Activated CD8-positive, alpha-beta T cell treated with anti-CD3 and anti-CD28 coated beads, Interleukin-2, amount 10 ng/mL, durations not matched to agents 7 days and 5 days (primary cell): ENCODE data around the gene ZNF576. TPM values are rescaled to one million over a fixed set of nuclear protein-coding genes. Genes with fewer than 3 reads are reported as not detected.
A peak's percentile ranks its signal among the peaks of the same experiment; 100 is the strongest.

Experiments
- ATAC-seq: fragments of 150-1000 bp; cut with Tn5 transposase; one replicate; pipeline ENCODE4 v1.10.0; 2021; ENCODE audit warnings: moderate library complexity
- CTCF ChIA-PET: fragments of 350-600 bp; sonication (Branson Sonifier 250); formaldehyde crosslinking; loops from one replicate; lab custom pipeline; 2021; ENCODE audit warnings: antibody characterized with exemption; lab: Charles Lee
- POLR2A ChIA-PET: fragments of 350-600 bp; sonication (Branson Sonifier 250); formaldehyde crosslinking; loops from one replicate; lab custom pipeline; 2021; ENCODE audit warnings: antibody characterized with exemption; lab: Charles Lee
- DNase-seq: peaks from one replicate; pipeline ENCODE4 v3.0.0-alpha.2; 2020
- H3K27ac Mint-ChIP-seq: one replicate; pipeline ENCODE4 v1.8.0; 2021; ENCODE audit warnings: mild to moderate bottlenecking, mixed read lengths
- H3K27me3 Mint-ChIP-seq: one replicate; pipeline ENCODE4 v1.8.0; 2021; ENCODE audit warnings: low read depth, mixed read lengths
- H3K36me3 Mint-ChIP-seq: one replicate; pipeline ENCODE4 v1.8.0; 2021; ENCODE audit warnings: low read depth, mixed read lengths
- H3K4me1 Mint-ChIP-seq: one replicate; pipeline ENCODE4 v1.8.0; 2021; ENCODE audit warnings: low read depth, mixed read lengths
- H3K4me3 Mint-ChIP-seq: one replicate; pipeline ENCODE4 v1.8.0; 2021; ENCODE audit warnings: mild to moderate bottlenecking, mixed read lengths
- H3K9me3 Mint-ChIP-seq: one replicate; pipeline ENCODE4 v1.8.0; 2022; ENCODE audit warnings: mixed read lengths; ENCODE audit not compliant: insufficient read depth
- total RNA-seq, 2 experiments: library from RNA; stranded (reverse); gene quantifications; one replicate each; pipeline ENCODE4 v1.2.3, GENCODE V29; 2021

Gene ZNF576
- total RNA-seq, 2 experiments from 2014 or later, result 14.1 to 17.3 TPM

- H3K36me3 Mint-ChIP-seq, result peaks cover 30% of the 10 kb centered on the region
- POLR2A ChIA-PET, result interaction anchor here (0.7 kb wide), 1 partner anchor 27 kb away, joined by 3 read pairs; no protein-coding TSS in a partner anchor
- no peak overlapping the region for H3K4me3 Mint-ChIP-seq
- no peak overlapping the region for H3K27ac Mint-ChIP-seq
- no peak for DNase-seq
- ATAC-seq, result no peak
- CTCF ChIA-PET, result interaction anchor here (1.1 to 6.7 kb wide), 2 partner anchors 34 to 145 kb away, joined by 3 to 239 read pairs; no protein-coding TSS in a partner anchor
- H3K4me1 Mint-ChIP-seq, result peaks cover 29% of the 10 kb centered on the region
- no peaks in the 10 kb centered on the region for H3K9me3 Mint-ChIP-seq
- no peaks in the 10 kb centered on the region for H3K27me3 Mint-ChIP-seq
Observed at GRCh38 chr19:43591904-43592772, 4.3 kb upstream of the ZNF576 start.

DNA sequence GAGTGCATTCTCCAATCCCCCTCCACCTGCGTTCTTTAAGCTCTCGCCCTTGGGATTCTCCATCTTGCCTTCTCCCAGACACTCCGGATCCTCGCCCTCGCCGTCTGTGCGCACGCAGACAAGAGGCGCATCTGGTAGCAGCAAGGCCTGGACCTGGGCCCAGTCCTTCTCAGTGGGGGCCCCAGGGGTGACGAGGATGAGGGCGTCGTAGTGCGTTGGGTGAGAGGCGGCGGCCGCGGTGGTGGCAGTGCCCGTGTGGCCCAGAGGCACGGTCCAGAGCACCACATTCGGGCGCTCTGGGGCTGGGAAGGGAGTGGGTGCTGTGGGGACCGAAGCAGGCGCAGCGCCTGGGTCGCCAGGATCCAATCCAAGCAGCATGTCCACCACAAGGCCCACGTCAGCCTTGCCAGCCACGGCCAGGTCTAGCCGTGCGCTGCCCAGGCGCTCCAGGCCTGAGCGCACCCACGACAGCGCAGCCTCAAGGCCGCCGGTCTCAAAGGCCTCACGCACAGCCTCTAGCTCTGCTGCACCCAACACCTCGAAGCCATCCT is 3.5 kb upstream of the ZNF576 start:
- Mint-ChIP-seq H3K4me3 (no peak overlapping the region), H3K36me3 (peaks cover 30% of the 10 kb centered on the region)
- POLR2A ChIA-PET, result no interaction called here

DNA sequence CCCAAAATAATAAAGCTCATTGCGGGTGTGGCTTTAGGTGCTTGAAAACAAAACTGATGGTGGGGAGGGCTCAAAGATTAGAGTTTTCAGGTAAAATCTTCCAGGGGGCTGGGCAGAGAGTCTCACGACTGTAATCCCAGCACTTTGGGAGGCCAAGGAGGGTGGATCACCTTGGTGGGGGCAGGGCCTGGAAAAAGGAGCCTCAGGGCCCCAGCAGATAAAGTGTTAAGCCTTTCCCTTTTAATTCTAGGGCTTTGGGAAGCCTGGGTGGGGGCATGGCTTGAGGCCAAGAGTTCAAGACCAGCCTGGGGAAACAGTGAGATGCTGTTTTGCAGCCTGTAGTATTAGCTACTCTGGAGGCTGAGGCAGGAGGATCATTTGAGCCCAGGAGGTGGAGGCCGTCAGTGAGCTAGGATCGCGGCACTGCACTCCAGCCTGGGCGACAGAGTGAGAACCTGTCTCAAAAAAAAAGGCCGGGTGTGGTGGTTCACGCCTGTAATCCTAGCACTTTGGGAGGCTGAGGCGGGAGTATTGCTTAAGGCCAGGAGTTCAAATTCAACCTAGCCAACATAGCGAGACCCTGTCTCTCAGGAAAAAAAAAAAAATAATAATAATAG is 2.2 kb upstream of the ZNF576 start:
- ChIA-PET CTCF (interaction anchor here (0.7 to 6.7 kb wide), 31 partner anchors 11 to 216 kb away, joined by 3 to 239 read pairs (median 7); partner anchors contain the start of genes ETHE1, PHLDB3, PINLYP and XRCC1), POLR2A (interaction anchor here (0.6 to 3.9 kb wide), 14 partner anchors 10 to 163 kb away, joined by 3 to 44 read pairs (median 6); partner anchors contain the start of genes PINLYP, XRCC1 and ZNF575)
- Mint-ChIP-seq H3K4me1 (peaks cover 48% of the 10 kb centered on the region), H3K9me3 (no peaks in the 10 kb centered on the region), H3K36me3 (peaks cover 33% of the 10 kb centered on the region), H3K27me3 (no peaks in the 10 kb centered on the region), H3K4me3 (peak overlapping the region; percentile 98), H3K27ac (peak overlapping the region; percentile 62)
- DNase-seq (no peak), ATAC-seq (no peak)

More for the DNA sequence above, 3.5 kb upstream of the ZNF576 start:
- Mint-ChIP-seq H3K27me3 (no peaks in the 10 kb centered on the region), H3K9me3 (no peaks in the 10 kb centered on the region), H3K27ac (no peak overlapping the region), H3K4me1 (peaks cover 37% of the 10 kb centered on the region)
- CTCF ChIA-PET, result interaction anchor here (0.9 to 6.7 kb wide), 7 partner anchors 17 to 146 kb away, joined by 3 to 239 read pairs (median 50); partner anchors contain the start of genes PINLYP, XRCC1 and ZNF575
- no peak for ATAC-seq
- DNase-seq, result no peak

DNA sequence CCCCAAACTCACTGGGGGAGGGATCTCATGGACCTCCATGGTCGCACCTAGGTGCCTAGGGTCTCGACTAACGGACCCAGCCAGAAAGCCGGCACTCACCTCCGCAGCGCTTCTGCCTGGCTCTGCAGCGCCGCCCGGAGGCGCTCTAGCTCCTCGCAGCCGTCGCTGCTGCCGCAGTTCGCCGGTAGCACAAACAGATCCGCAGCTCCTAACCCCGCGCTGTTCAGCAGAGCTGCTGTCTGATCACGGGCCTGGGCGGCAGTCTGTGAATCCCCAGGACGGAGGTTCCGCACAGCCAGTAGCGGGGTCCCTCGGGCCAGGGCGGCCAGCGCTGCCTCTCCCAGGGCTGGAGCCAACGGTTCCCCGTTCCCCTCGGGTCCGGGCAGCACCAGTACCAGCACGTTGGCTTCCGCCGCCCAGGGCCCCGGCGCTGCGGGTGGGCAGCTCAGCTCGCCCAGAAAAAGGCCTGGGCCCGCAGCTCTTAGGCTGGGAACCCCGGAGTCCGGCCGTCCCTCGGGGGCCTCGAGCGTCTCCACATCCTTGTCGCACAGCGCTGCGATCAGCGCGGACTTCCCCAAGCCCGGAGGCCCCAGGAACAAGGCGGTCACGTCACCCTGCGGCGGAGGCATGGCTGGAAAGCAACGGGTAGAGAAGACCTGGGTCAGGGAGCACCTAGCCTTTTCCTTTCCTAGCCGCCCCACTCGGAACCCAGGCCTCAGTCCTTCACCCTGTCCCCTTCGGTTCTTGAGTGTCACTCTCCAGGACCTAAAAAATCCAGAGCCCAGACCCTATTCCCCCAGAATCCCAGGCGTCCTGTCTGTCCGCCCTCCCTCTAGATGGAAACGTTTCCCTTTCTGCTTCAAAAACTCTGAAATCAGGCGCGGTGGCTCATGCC is 1.4 kb upstream of the ZNF576 start:
- CTCF ChIA-PET, result interaction anchor here (0.5 to 6.7 kb wide), 30 partner anchors 12 to 215 kb away, joined by 3 to 239 read pairs (median 8); partner anchors contain the start of genes ETHE1, PHLDB3, PINLYP and XRCC1
- Mint-ChIP-seq H3K9me3 (no peaks in the 10 kb centered on the region), H3K36me3 (peaks cover 33% of the 10 kb centered on the region), H3K27me3 (no peaks in the 10 kb centered on the region), H3K27ac (peak overlapping the region; percentile 99), H3K4me3 (peak overlapping the region; percentile 98), H3K4me1 (peaks cover 43% of the 10 kb centered on the region)
- ATAC-seq (peak; percentile 57), DNase-seq (peak; percentile 83)
- POLR2A ChIA-PET, result interaction anchor here (0.6 to 3.9 kb wide), 17 partner anchors 11 to 1497 kb away, joined by 3 to 44 read pairs (median 5); partner anchors contain the start of genes PINLYP, XRCC1 and ZNF575

- no peaks in the 10 kb centered on the region for H3K9me3 Mint-ChIP-seq
- DNase-seq, result peak; percentile 48
Observed at GRCh38 chr19:43595605-43595998, 793 bp upstream of the ZNF576 start.

DNA sequence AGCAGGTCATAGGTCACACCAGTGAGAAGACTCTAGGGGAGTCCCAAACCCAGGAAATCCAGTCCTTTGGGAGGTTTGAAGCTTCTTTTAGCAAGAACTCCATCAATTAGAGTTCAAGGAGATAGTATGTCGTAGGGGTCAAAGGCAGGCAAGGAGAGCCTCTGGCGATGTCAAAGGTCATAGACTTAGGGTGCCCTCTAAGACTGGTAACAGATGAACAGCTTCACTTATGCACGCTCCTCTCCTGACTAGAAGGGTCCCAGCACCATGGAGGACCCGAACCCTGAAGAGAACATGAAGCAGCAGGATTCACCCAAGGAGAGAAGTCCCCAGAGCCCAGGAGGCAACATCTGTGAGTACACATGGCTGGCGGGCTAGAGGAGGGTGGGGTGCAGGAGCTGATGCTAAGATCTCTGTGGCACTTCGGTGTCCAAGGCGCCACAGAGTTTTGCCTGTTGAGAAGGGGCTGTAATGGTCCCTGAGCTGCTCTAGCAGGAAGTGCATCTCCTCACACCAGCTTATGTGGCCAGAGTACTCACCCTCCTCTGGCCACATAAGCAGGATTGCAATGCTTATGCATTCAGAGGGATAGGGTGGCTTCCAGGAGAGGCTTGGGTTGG is 557 bp downstream of the ZNF576 start:
- ATAC-seq (no peak), DNase-seq (peak; percentile 27)
- H3K4me3 Mint-ChIP-seq, result peak overlapping the region; percentile 98
- no peaks in the 10 kb centered on the region for H3K9me3 Mint-ChIP-seq
- CTCF ChIA-PET, result interaction anchor here (0.8 to 6.7 kb wide), 13 partner anchors 9 to 157 kb away, joined by 3 to 239 read pairs (median 11); partner anchors contain the start of genes PINLYP, SMG9, XRCC1 and ZNF575
- peaks cover 32% of the 10 kb centered on the region for H3K36me3 Mint-ChIP-seq
- H3K4me1 Mint-ChIP-seq, result peaks cover 37% of the 10 kb centered on the region
- POLR2A ChIA-PET, result interaction anchor here (0.7 to 3.9 kb wide), 6 partner anchors 10 to 72 kb away, joined by 3 to 44 read pairs (median 6); partner anchors contain the start of genes PINLYP, XRCC1 and ZNF575
- H3K27ac Mint-ChIP-seq, result peak overlapping the region; percentile 99
- H3K27me3 Mint-ChIP-seq, result no peaks in the 10 kb centered on the region

More at GRCh38 chr19:43595605-43595998, 793 bp upstream of the ZNF576 start:
- ChIA-PET CTCF (interaction anchor here (0.5 to 6.7 kb wide), 18 partner anchors 11 to 163 kb away, joined by 3 to 239 read pairs (median 7); partner anchors contain the start of genes PINLYP, SMG9, XRCC1 and ZNF575), POLR2A (interaction anchor here (0.6 to 3.9 kb wide), 10 partner anchors 12 to 1497 kb away, joined by 3 to 44 read pairs (median 5); partner anchors contain the start of genes PINLYP, XRCC1 and ZNF575)
- Mint-ChIP-seq H3K4me1 (peaks cover 38% of the 10 kb centered on the region), H3K27ac (peak overlapping the region; percentile 99), H3K27me3 (no peaks in the 10 kb centered on the region), H3K36me3 (peaks cover 33% of the 10 kb centered on the region), H3K4me3 (peak overlapping the region; percentile 98)
- ATAC-seq, result peak; percentile 29

DNA sequence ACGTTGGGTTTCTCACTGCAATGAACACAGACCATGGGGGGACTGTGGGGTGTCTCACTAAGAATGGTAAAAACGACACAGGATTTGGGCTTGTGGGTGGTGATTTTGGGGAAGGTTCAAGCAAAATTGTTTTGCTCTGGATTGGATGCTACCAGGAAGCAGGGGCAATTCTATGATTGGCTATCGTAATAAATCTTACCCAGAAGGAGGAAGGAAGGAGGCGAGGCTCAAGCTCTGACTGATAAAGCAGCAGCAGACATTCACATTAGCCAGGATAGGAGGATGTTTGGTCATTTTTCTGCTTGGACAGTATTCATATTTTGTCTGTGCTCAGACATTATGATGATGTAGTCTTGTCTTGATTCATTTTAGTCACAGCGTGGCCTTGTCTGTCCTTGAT is 1.5 kb downstream of the ZNF576 start:
- Mint-ChIP-seq H3K27ac (peak overlapping the region; percentile 99), H3K4me3 (peak overlapping the region; percentile 98), H3K36me3 (peaks cover 28% of the 10 kb centered on the region), H3K4me1 (peaks cover 37% of the 10 kb centered on the region), H3K9me3 (no peaks in the 10 kb centered on the region), H3K27me3 (no peaks in the 10 kb centered on the region)
- ChIA-PET CTCF (interaction anchor here (0.8 to 6.7 kb wide), 8 partner anchors 8 to 151 kb away, joined by 4 to 239 read pairs (median 8); partner anchors contain the start of genes PINLYP and XRCC1), POLR2A (interaction anchor here (1.5 to 3.9 kb wide), 2 partner anchors 9 to 22 kb away, joined by 6 to 44 read pairs; partner anchors contain the start of genes PINLYP and XRCC1)
- no peak for ATAC-seq
- no peak for DNase-seq

DNA sequence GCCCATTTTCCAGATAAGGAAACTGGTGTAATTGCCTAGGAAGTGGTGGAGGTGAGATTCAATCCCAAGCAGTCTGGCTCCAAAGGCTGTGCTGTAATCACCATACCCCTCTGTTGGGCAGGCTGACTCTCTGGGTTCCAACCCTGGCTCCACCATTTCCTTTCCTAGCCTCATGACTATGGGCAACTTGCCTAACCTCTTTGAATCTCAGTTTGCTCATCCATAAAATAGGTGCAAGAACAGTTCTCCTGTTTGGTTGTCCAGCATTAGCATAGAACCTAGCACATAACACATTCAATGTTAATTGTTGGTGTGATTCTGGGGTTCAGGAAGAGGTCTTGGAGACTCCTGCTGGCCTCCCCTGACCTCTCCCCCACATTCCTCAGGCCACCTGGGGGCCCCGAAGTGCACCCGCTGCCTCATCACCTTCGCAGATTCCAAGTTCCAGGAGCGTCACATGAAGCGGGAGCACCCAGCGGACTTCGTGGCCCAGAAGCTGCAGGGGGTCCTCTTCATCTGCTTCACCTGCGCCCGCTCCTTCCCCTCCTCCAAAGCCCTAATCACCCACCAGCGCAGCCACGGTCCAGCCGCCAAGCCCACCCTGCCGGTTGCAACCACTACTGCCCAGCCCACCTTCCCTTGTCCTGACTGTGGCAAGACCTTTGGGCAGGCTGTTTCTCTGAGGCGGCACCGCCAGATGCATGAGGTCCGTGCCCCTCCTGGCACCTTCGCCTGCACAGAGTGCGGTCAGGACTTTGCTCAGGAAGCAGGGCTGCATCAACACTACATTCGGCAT is 2.2 kb downstream of the ZNF576 start:
- POLR2A ChIA-PET, result no interaction called here
- CTCF ChIA-PET, result interaction anchor here (5.6 to 6.7 kb wide), 3 partner anchors 15 to 41 kb away, joined by 67 to 239 read pairs (median 88); partner anchors contain the start of genes PINLYP and XRCC1
- no peak for DNase-seq
- peaks cover 25% of the 10 kb centered on the region for H3K36me3 Mint-ChIP-seq
- peaks cover 36% of the 10 kb centered on the region for H3K4me1 Mint-ChIP-seq
- no peak overlapping the region for H3K4me3 Mint-ChIP-seq
- ATAC-seq, result no peak
- H3K27me3 Mint-ChIP-seq, result no peaks in the 10 kb centered on the region
- H3K9me3 Mint-ChIP-seq, result no peaks in the 10 kb centered on the region
- no peak overlapping the region for H3K27ac Mint-ChIP-seq

DNA sequence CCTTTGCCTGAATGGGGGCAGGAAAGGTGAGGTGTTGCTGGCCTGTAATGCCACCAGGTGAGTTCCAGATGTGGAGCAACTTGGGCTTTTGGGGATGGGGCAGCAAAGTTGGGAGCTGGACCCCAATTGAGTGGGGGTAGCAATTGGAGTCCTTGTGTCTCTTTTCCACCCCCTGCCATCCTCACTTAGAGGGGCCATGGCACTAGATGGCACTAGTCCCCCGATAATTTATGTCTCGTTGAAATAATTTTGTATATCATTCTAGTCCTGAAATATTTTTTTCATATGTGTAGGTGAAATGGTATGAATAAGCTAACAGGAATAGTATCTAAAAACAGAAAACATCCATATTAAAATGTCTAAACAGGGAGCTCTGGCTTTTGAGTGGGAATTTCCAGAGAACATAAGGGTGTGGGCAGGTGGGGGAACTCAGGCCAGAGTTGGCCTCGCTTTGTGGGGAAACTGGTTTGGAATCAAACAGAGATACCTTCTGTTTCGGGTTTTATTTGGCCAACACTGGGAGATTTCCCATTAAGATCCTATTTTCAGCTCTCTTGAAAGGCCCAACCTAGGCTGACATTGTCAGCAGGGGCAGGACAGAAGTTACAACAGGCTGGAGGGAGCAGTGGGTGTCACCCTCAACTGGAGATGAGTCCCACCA is 3.4 kb downstream of the ZNF576 start:
- H3K9me3 Mint-ChIP-seq, result no peaks in the 10 kb centered on the region
- H3K27ac Mint-ChIP-seq, result no peak overlapping the region
- CTCF ChIA-PET, result interaction anchor here (1.5 kb wide), 1 partner anchor 45 kb away, joined by 10 read pairs; no protein-coding TSS in a partner anchor
- H3K27me3 Mint-ChIP-seq, result no peaks in the 10 kb centered on the region
- DNase-seq, result no peak
- peaks cover 33% of the 10 kb centered on the region for H3K4me1 Mint-ChIP-seq
- POLR2A ChIA-PET, result interaction anchor here (0.9 kb wide), 1 partner anchor 25 kb away, joined by 4 read pairs; the partner anchor contains the start of gene XRCC1
- H3K4me3 Mint-ChIP-seq, result no peak overlapping the region
- ATAC-seq, result no peak
- H3K36me3 Mint-ChIP-seq, result peaks cover 22% of the 10 kb centered on the region
